Measurements from ENCODE around the gene SBK2.

The SBK2 gene

GRCh38 chr19:55541091-55541490 lies 4.2 kb upstream of the SBK2 start:
- no peak for TF ChIP-seq ZBTB7A (IDR thresholded peaks at IDR 0.05; ENCODE audit: low read depth)
- no peak for TF ChIP-seq CEBPB (IDR thresholded peaks at IDR 0.05)
- no peak for TF ChIP-seq YY1 (IDR thresholded peaks at IDR 0.05; ENCODE audit: low read depth)
- TF ChIP-seq TAF1 (IDR thresholded peaks at IDR 0.05; ENCODE audit: low read depth) = no peak
- no peak for TF ChIP-seq REST (IDR thresholded peaks at IDR 0.05; ENCODE audit: low read depth)
- no peak for TF ChIP-seq EGR1 (IDR thresholded peaks at IDR 0.05)
- TF ChIP-seq FOXM1 (IDR thresholded peaks at IDR 0.05; ENCODE audit: borderline replicate concordance, low read depth) = no peak
- no peak for TF ChIP-seq TEAD4 (IDR thresholded peaks at IDR 0.05)
- TF ChIP-seq NFIC (IDR thresholded peaks at IDR 0.05) = no peak
- no peak for TF ChIP-seq MAX (IDR thresholded peaks at IDR 0.05)
- TF ChIP-seq RAD21 (IDR thresholded peaks at IDR 0.05; ENCODE audit: low read depth) = no peak

GRCh38 chr19:55540619-55541018 lies 3.7 kb upstream of the SBK2 start:
- no peak for TF ChIP-seq MAX (IDR thresholded peaks at IDR 0.05)
- TF ChIP-seq USF1 (IDR thresholded peaks at IDR 0.05) = no peak
- TF ChIP-seq YY1 (IDR thresholded peaks at IDR 0.05; ENCODE audit: low read depth) = no peak
- no peak for TF ChIP-seq TCF12 (IDR thresholded peaks at IDR 0.05; ENCODE audit: low read depth)
- no peak for TF ChIP-seq CEBPB (IDR thresholded peaks at IDR 0.05)
- TF ChIP-seq EGR1 (IDR thresholded peaks at IDR 0.05) = no peak
- no peak for TF ChIP-seq TAF1 (IDR thresholded peaks at IDR 0.05; ENCODE audit: low read depth)
- no peak for TF ChIP-seq CREB1 (IDR thresholded peaks at IDR 0.05; ENCODE audit: low read depth)
- no peak for TF ChIP-seq REST (IDR thresholded peaks at IDR 0.05; ENCODE audit: low read depth)
- no peak for TF ChIP-seq NFIC (IDR thresholded peaks at IDR 0.05)
- no peak for TF ChIP-seq FOXM1 (IDR thresholded peaks at IDR 0.05; ENCODE audit: borderline replicate concordance, low read depth)
- TF ChIP-seq TEAD4 (IDR thresholded peaks at IDR 0.05) = no peak
- no peak for TF ChIP-seq ZBTB7A (IDR thresholded peaks at IDR 0.05; ENCODE audit: low read depth)
- TF ChIP-seq RAD21 (IDR thresholded peaks at IDR 0.05; ENCODE audit: low read depth) = no peak
- TF ChIP-seq EP300 (IDR thresholded peaks at IDR 0.05; ENCODE audit: borderline replicate concordance) = no peak

- TF ChIP-seq TCF12 (IDR thresholded peaks at IDR 0.05; ENCODE audit: low read depth) (no peak), USF1 (IDR thresholded peaks at IDR 0.05) (no peak), FOXM1 (IDR thresholded peaks at IDR 0.05; ENCODE audit: borderline replicate concordance, low read depth) (no peak), EGR1 (IDR thresholded peaks at IDR 0.05) (no peak), YY1 (IDR thresholded peaks at IDR 0.05; ENCODE audit: low read depth) (no peak), TAF1 (IDR thresholded peaks at IDR 0.05; ENCODE audit: low read depth) (no peak), ZBTB7A (IDR thresholded peaks at IDR 0.05; ENCODE audit: low read depth) (no peak), RAD21 (IDR thresholded peaks at IDR 0.05; ENCODE audit: low read depth) (no peak), REST (IDR thresholded peaks at IDR 0.05; ENCODE audit: low read depth) (no peak), TEAD4 (IDR thresholded peaks at IDR 0.05) (no peak), MAX (IDR thresholded peaks at IDR 0.05) (no peak), NFIC (IDR thresholded peaks at IDR 0.05) (no peak), CREB1 (IDR thresholded peaks at IDR 0.05; ENCODE audit: low read depth) (no peak), CEBPB (IDR thresholded peaks at IDR 0.05) (no peak), EP300 (IDR thresholded peaks at IDR 0.05; ENCODE audit: borderline replicate concordance) (no peak)
Measured at GRCh38 chr19:55539090-55539984, 2.4 kb upstream of the SBK2 start.

Data from Ishikawa (cell line).